ENCODE data around the gene XCR1. TPM values are rescaled to one million over a fixed set of nuclear protein-coding genes. Genes with fewer than 3 reads are reported as not detected.

XCR1 gene
- total RNA-seq, 4 donors from 2014 or later: 0.04 TPM; not detected in 3

GRCh38 chr3:46036191-46036590 lies 8.9 kb upstream of the XCR1 start:
- DNase-seq: no peak
- ATAC-seq: no peak
- TF ChIP-seq POLR2A (IDR thresholded peaks at IDR 0.05) (no peak), CTCF (IDR thresholded peaks at IDR 0.05 in 4 of 5, conservative IDR thresholded peaks at IDR 0.05 in 1 of 5) (no peak)
- no peaks in the 10 kb centered on the region for H3K9me3 ChIP-seq
- no peaks in the 10 kb centered on the region for H3K4me1 ChIP-seq
- intact Hi-C loops (cut with DNase I; ENCODE audit: low total_unique reads): no loop called here
- in situ Hi-C loops (cut with MboI; ENCODE audit: low sequenced_read_pairs in 4 of 4): no loop called here
- H3K27me3 ChIP-seq: no peaks in the 10 kb centered on the region
- no peak overlapping the region for H3K27ac ChIP-seq
- no peaks in the 10 kb centered on the region for H3K36me3 ChIP-seq
- no peak overlapping the region for H3K4me3 ChIP-seq

GRCh38 chr3:46031747-46032146 lies 4.5 kb upstream of the XCR1 start:
- ATAC-seq: no peak
- in situ Hi-C loops (cut with MboI; ENCODE audit: low sequenced_read_pairs in 4 of 4): no loop called here
- Histone ChIP-seq H3K27ac (no peak overlapping the region), H3K9me3 (peaks cover 0 to 6% (median 0%) of the 10 kb centered on the region in 3 donors), H3K36me3 (no peaks in the 10 kb centered on the region), H3K4me1 (no peaks in the 10 kb centered on the region), H3K27me3 (no peaks in the 10 kb centered on the region), H3K4me3 (no peak overlapping the region)
- no peak for DNase-seq
- no peak for TF ChIP-seq CTCF (IDR thresholded peaks at IDR 0.05 in 4 of 5, conservative IDR thresholded peaks at IDR 0.05 in 1 of 5)
- TF ChIP-seq POLR2A (IDR thresholded peaks at IDR 0.05): no peak
- intact Hi-C loops (cut with DNase I; ENCODE audit: low total_unique reads): no loop called here

- TF ChIP-seq POLR2A (IDR thresholded peaks at IDR 0.05) (no peak), CTCF (IDR thresholded peaks at IDR 0.05 in 4 of 5, conservative IDR thresholded peaks at IDR 0.05 in 1 of 5) (no peak)
- H3K4me1 ChIP-seq: no peaks in the 10 kb centered on the region
- DNase-seq: no peak
- no peaks in the 10 kb centered on the region for H3K36me3 ChIP-seq
- H3K9me3 ChIP-seq: peaks cover 0 to 6% (median 0%) of the 10 kb centered on the region in 3 donors
- in situ Hi-C loops (cut with MboI; ENCODE audit: low sequenced_read_pairs in 4 of 4): no loop called here
- H3K4me3 ChIP-seq: no peak overlapping the region
- ATAC-seq: no peak
- intact Hi-C loops (cut with DNase I; ENCODE audit: low total_unique reads): no loop called here
- no peak overlapping the region for H3K27ac ChIP-seq
- H3K27me3 ChIP-seq: no peaks in the 10 kb centered on the region
Measured at GRCh38 chr3:46031269-46031668, 4.0 kb upstream of the XCR1 start.

- Histone ChIP-seq H3K27me3 (no peaks in the 10 kb centered on the region), H3K4me1 (no peaks in the 10 kb centered on the region), H3K27ac (no peak overlapping the region), H3K36me3 (no peaks in the 10 kb centered on the region), H3K9me3 (peaks cover 0 to 6% (median 0%) of the 10 kb centered on the region in 3 donors), H3K4me3 (no peak overlapping the region)
- TF ChIP-seq POLR2A (IDR thresholded peaks at IDR 0.05) (no peak), CTCF (IDR thresholded peaks at IDR 0.05 in 4 of 5, conservative IDR thresholded peaks at IDR 0.05 in 1 of 5) (no peak)
- no peak for DNase-seq
- intact Hi-C loops (cut with DNase I; ENCODE audit: low total_unique reads): no loop called here
- no peak for ATAC-seq
- in situ Hi-C loops (cut with MboI; ENCODE audit: low sequenced_read_pairs in 4 of 4): no loop called here
Measured at GRCh38 chr3:46030626-46031025, 3.3 kb upstream of the XCR1 start.

GRCh38 chr3:46029953-46030543 lies 2.8 kb upstream of the XCR1 start:
- no peak for ATAC-seq
- Histone ChIP-seq H3K27me3 (no peaks in the 10 kb centered on the region), H3K9me3 (peaks cover 0 to 6% (median 0%) of the 10 kb centered on the region in 3 donors), H3K36me3 (no peaks in the 10 kb centered on the region), H3K4me1 (no peaks in the 10 kb centered on the region), H3K4me3 (no peak overlapping the region), H3K27ac (no peak overlapping the region)
- intact Hi-C loops (cut with DNase I; ENCODE audit: low total_unique reads) (no loop called here), in situ Hi-C loops (cut with MboI; ENCODE audit: low sequenced_read_pairs in 4 of 4) (no loop called here)
- TF ChIP-seq CTCF (IDR thresholded peaks at IDR 0.05 in 4 of 5, conservative IDR thresholded peaks at IDR 0.05 in 1 of 5): no peak
- no peak for TF ChIP-seq POLR2A (IDR thresholded peaks at IDR 0.05)
- no peak for DNase-seq
